Heart left ventricle (tissue), 13 donors: Measurements from ENCODE around the gene MYBPC1.

Experiments
- CTCF ChIP-seq, 12 donors: fragments of 200-600 bp; sonication (generic) in 4 of 12; IDR thresholded peaks; one replicate each; pipeline versions ENCODE4 v1.5.0 to v1.8.0; 2018 to 2022; ENCODE audit warnings: antibody characterized with exemption in 12 of 12, mild to moderate bottlenecking in 5 of 12
- POLR2A ChIP-seq, 2 donors: fragments of 450-650 bp; IDR thresholded peaks; one replicate each; pipeline ENCODE4 v1.6.1; 2017; ENCODE audit warnings: antibody characterized with exemption in 2 of 2, mild to moderate bottlenecking in 2 of 2, moderate library complexity in 2 of 2
- donor health status: ischemic (EF 13 %, LVEDD 7.1; RV severe dilation, severe dysfunction).
- donor health status: DM: no; HTN: yes; CAD: no.
- donor health status: DM: no; HTN: no; CAD: no.
- donor health status: ischemic (EF 25% LVEDD 6.9; RV normal size, moderate dysfunction).
- donor health status: ischemic (EF 25% LVEDD 5.7; RV mildly dilated, moderate dysfunction).
- donor health status: ischemic (EF 35%, LVEDD 5.7; RV mildly dilated, moderate dysfunction).
- donor health status: nonischemic (EF 11% LVEDD 7.7; RV severe dilation, severe dysfunction).
- donor health status: DM: yes; HTN: yes; CAD: no.
- donor health status: PGD.
- donor health status: ischemic (EF 29% LVEDD 5.4; RV normal size, mild dysfunction).
- donor health status: nonischemic (EF 23%, LVEDD 6.1; RV moderate dilation, normal function).

- TF ChIP-seq CTCF (IDR thresholded peaks at IDR 0.05) (peak in 1 of 12 donors; percentile 4), POLR2A (IDR thresholded peaks at IDR 0.05) (peak; percentile 22 to 57)
Measured at GRCh38 chr12:101697197-101697929, 102.6 kb downstream of the MYBPC1 start, which contains the start of gene CHPT1.
